ENCODE measurements around the gene METTL4. TPM values are rescaled to one million over a fixed set of nuclear protein-coding genes. Genes with fewer than 3 reads are reported as not detected.

The METTL4 gene
- total RNA-seq, 1 experiment from 2014 or later, result 12.9 TPM

GRCh38 chr18:2587788-2588187 lies 16.5 kb upstream of the METTL4 start:
- peaks cover 5% of the 10 kb centered on the region for H3K4me1 ChIP-seq (replicated peaks)
- peaks cover 86% of the 10 kb centered on the region for H3K36me3 ChIP-seq
- no peaks in the 10 kb centered on the region for H3K9me3 ChIP-seq (replicated peaks)
- H3K27me3 ChIP-seq (replicated peaks), result no peaks in the 10 kb centered on the region
- H3K4me3 ChIP-seq, result no peak overlapping the region
- DNase-seq (ENCODE audit: low read depth in 1 of 2, low spot score in 2 of 2), result no peak
- H3K27ac ChIP-seq, result no peak overlapping the region

- Histone ChIP-seq H3K4me1 (replicated peaks) (peaks cover 14% of the 10 kb centered on the region; the same call in 1 of the 2 replicates), H3K27me3 (replicated peaks) (no peaks in the 10 kb centered on the region), H3K36me3 (peaks cover 60% of the 10 kb centered on the region), H3K27ac (no peak overlapping the region), H3K9me3 (replicated peaks) (no peaks in the 10 kb centered on the region), H3K4me3 (peak overlapping the region; percentile 70)
- DNase-seq (ENCODE audit: low read depth in 1 of 2, low spot score in 2 of 2), result no peak
These were observed 2.1 kb upstream of the METTL4 start for GRCh38 chr18:2573408-2573807.

- Histone ChIP-seq H3K4me1 (replicated peaks) (peaks cover 14% of the 10 kb centered on the region; the same call in 1 of the 2 replicates), H3K27me3 (replicated peaks) (no peaks in the 10 kb centered on the region), H3K36me3 (peaks cover 55% of the 10 kb centered on the region), H3K9me3 (replicated peaks) (no peaks in the 10 kb centered on the region), H3K27ac (no peak overlapping the region), H3K4me3 (peak overlapping the region; percentile 70)
- no peak for DNase-seq (ENCODE audit: low read depth in 1 of 2, low spot score in 2 of 2)
These were observed 1.6 kb upstream of the METTL4 start for GRCh38 chr18:2572892-2573291.

- Histone ChIP-seq H3K27ac (peak overlapping the region; percentile 100), H3K27me3 (replicated peaks) (no peaks in the 10 kb centered on the region), H3K36me3 (peaks cover 48% of the 10 kb centered on the region), H3K4me3 (peak overlapping the region; percentile 70), H3K4me1 (replicated peaks) (peaks cover 14% of the 10 kb centered on the region; the same call in 1 of the 2 replicates), H3K9me3 (replicated peaks) (no peaks in the 10 kb centered on the region)
- DNase-seq (ENCODE audit: low read depth in 1 of 2, low spot score in 2 of 2), result no peak
These were observed 865 bp upstream of the METTL4 start for GRCh38 chr18:2572171-2572569.

- peaks cover 14% of the 10 kb centered on the region; the same call in 1 of the 2 replicates for H3K4me1 ChIP-seq (replicated peaks)
- no peaks in the 10 kb centered on the region for H3K9me3 ChIP-seq (replicated peaks)
- peak in 1 of 2 experiments; percentile 75 for DNase-seq (ENCODE audit: low read depth in 1 of 2, low spot score in 2 of 2)
- peak overlapping the region; percentile 70 for H3K4me3 ChIP-seq
- peaks cover 38% of the 10 kb centered on the region for H3K36me3 ChIP-seq
- no peaks in the 10 kb centered on the region for H3K27me3 ChIP-seq (replicated peaks)
- H3K27ac ChIP-seq, result peak overlapping the region; percentile 100
These were observed 519 bp downstream of the METTL4 start for GRCh38 chr18:2570772-2571199.

- H3K27ac ChIP-seq, result no peak overlapping the region
- peaks cover 14% of the 10 kb centered on the region; the same call in 1 of the 2 replicates for H3K4me1 ChIP-seq (replicated peaks)
- H3K4me3 ChIP-seq, result no peak overlapping the region
- no peaks in the 10 kb centered on the region for H3K27me3 ChIP-seq (replicated peaks)
- peaks cover 26% of the 10 kb centered on the region for H3K36me3 ChIP-seq
- no peak for DNase-seq (ENCODE audit: low read depth in 1 of 2, low spot score in 2 of 2)
- no peaks in the 10 kb centered on the region for H3K9me3 ChIP-seq (replicated peaks)
These were observed 1.7 kb downstream of the METTL4 start for GRCh38 chr18:2569338-2570207.

- peaks cover 14% of the 10 kb centered on the region; the same call in 1 of the 2 replicates for H3K4me1 ChIP-seq (replicated peaks)
- no peaks in the 10 kb centered on the region for H3K9me3 ChIP-seq (replicated peaks)
- no peak overlapping the region for H3K27ac ChIP-seq
- no peak overlapping the region for H3K4me3 ChIP-seq
- H3K27me3 ChIP-seq (replicated peaks), result no peaks in the 10 kb centered on the region
- DNase-seq (ENCODE audit: low read depth in 1 of 2, low spot score in 2 of 2), result no peak
- peaks cover 18% of the 10 kb centered on the region for H3K36me3 ChIP-seq
These were observed 2.7 kb downstream of the METTL4 start for GRCh38 chr18:2568605-2569004.

- Histone ChIP-seq H3K36me3 (peaks cover 15% of the 10 kb centered on the region), H3K4me1 (replicated peaks) (peaks cover 11% of the 10 kb centered on the region; the same call in 1 of the 2 replicates), H3K27me3 (replicated peaks) (no peaks in the 10 kb centered on the region), H3K4me3 (no peak overlapping the region), H3K9me3 (replicated peaks) (no peaks in the 10 kb centered on the region), H3K27ac (no peak overlapping the region)
- DNase-seq (ENCODE audit: low read depth in 1 of 2, low spot score in 2 of 2), result no peak
These were observed 3.2 kb downstream of the METTL4 start for GRCh38 chr18:2568129-2568528.

- Histone ChIP-seq H3K27ac (no peak overlapping the region), H3K27me3 (replicated peaks) (no peaks in the 10 kb centered on the region), H3K4me1 (replicated peaks) (no peaks in the 10 kb centered on the region), H3K9me3 (replicated peaks) (no peaks in the 10 kb centered on the region), H3K4me3 (no peak overlapping the region), H3K36me3 (peaks cover 9% of the 10 kb centered on the region; the same call in 1 of the 2 replicates)
- DNase-seq (ENCODE audit: low read depth in 1 of 2, low spot score in 2 of 2), result no peak
These were observed 6.9 kb downstream of the METTL4 start for GRCh38 chr18:2564373-2564772.

GRCh38 chr18:2559249-2559648 lies 12.1 kb downstream of the METTL4 start:
- no peak for DNase-seq (ENCODE audit: low read depth in 1 of 2, low spot score in 2 of 2)
- no peaks in the 10 kb centered on the region for H3K27me3 ChIP-seq (replicated peaks)
- no peaks in the 10 kb centered on the region for H3K4me1 ChIP-seq (replicated peaks)
- no peaks in the 10 kb centered on the region for H3K9me3 ChIP-seq (replicated peaks)
- H3K27ac ChIP-seq, result no peak overlapping the region
- H3K4me3 ChIP-seq, result no peak overlapping the region
- peaks cover 9% of the 10 kb centered on the region; the same call in 1 of the 2 replicates for H3K36me3 ChIP-seq

GRCh38 chr18:2557536-2557935 lies 13.8 kb downstream of the METTL4 start:
- no peaks in the 10 kb centered on the region for H3K27me3 ChIP-seq (replicated peaks)
- H3K4me1 ChIP-seq (replicated peaks), result no peaks in the 10 kb centered on the region
- H3K9me3 ChIP-seq (replicated peaks), result no peaks in the 10 kb centered on the region
- no peak for DNase-seq (ENCODE audit: low read depth in 1 of 2, low spot score in 2 of 2)
- peaks cover 12% of the 10 kb centered on the region for H3K36me3 ChIP-seq
- H3K4me3 ChIP-seq, result no peak overlapping the region
- H3K27ac ChIP-seq, result no peak overlapping the region

GRCh38 chr18:2555895-2556294 lies 15.4 kb downstream of the METTL4 start:
- DNase-seq (ENCODE audit: low read depth in 1 of 2, low spot score in 2 of 2), result no peak
- H3K4me3 ChIP-seq, result no peak overlapping the region
- H3K36me3 ChIP-seq, result peaks cover 7% of the 10 kb centered on the region; the same call in 1 of the 2 replicates
- no peak overlapping the region for H3K27ac ChIP-seq
- H3K27me3 ChIP-seq (replicated peaks), result no peaks in the 10 kb centered on the region
- no peaks in the 10 kb centered on the region for H3K9me3 ChIP-seq (replicated peaks)
- no peaks in the 10 kb centered on the region for H3K4me1 ChIP-seq (replicated peaks)

GRCh38 chr18:2554696-2555095 lies 16.6 kb downstream of the METTL4 start:
- Histone ChIP-seq H3K27me3 (replicated peaks) (no peaks in the 10 kb centered on the region), H3K4me3 (no peak overlapping the region), H3K27ac (no peak overlapping the region), H3K9me3 (replicated peaks) (no peaks in the 10 kb centered on the region), H3K4me1 (replicated peaks) (no peaks in the 10 kb centered on the region), H3K36me3 (peaks cover 7% of the 10 kb centered on the region; the same call in 1 of the 2 replicates)
- no peak for DNase-seq (ENCODE audit: low read depth in 1 of 2, low spot score in 2 of 2)

- Histone ChIP-seq H3K9me3 (replicated peaks) (no peaks in the 10 kb centered on the region), H3K4me1 (replicated peaks) (no peaks in the 10 kb centered on the region), H3K27me3 (replicated peaks) (no peaks in the 10 kb centered on the region), H3K36me3 (peaks cover 11% of the 10 kb centered on the region), H3K4me3 (no peak overlapping the region), H3K27ac (no peak overlapping the region)
- DNase-seq (ENCODE audit: low read depth in 1 of 2, low spot score in 2 of 2), result no peak
These were observed 19.9 kb downstream of the METTL4 start for GRCh38 chr18:2551425-2551824.

Measured in SJSA1 (cell line).